Fibroblast of peridontal ligament (primary cell): ENCODE results near the gene CST8.

ENCODE experiments used
- DNase-seq: peaks from one replicate; pipeline ENCODE4 v3.0.0-alpha.2; 2010; ENCODE audit errors: extremely low read depth

Gene CST8

GRCh38 chr20:23476015-23476754, 14.7 kb upstream of the CST8 start:
- DNase-seq = no peak

DNA sequence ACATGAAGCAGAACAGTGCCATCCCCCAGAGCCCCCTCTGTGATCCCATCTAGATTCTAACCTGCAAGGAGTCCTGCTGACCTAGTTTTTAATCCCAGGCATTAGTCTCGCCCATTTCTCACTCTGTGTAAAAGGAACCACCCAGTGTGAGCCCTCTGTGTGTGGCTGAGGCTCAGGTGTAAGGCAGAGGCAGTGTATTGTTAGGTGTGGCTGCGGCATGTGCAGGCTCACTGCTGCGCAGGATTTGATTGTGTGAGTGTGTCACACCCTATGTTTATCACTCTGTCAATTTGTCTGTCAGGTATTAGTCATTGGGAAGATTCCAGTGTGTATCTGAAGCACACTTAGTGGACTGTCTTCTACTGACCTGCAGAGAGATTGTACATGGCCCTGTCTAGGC, 13.7 kb upstream of the CST8 start:
- no peak for DNase-seq

- no peak for DNase-seq
These were observed 11.9 kb upstream of the CST8 start for GRCh38 chr20:23479043-23479442.

- DNase-seq = no peak
These were observed 8.8 kb upstream of the CST8 start for GRCh38 chr20:23482138-23482537.

GRCh38 chr20:23484081-23484480, 6.8 kb upstream of the CST8 start:
- no peak for DNase-seq

GRCh38 chr20:23488470-23488869, 2.4 kb upstream of the CST8 start:
- no peak for DNase-seq

GRCh38 chr20:23488996-23489395, 1.9 kb upstream of the CST8 start:
- DNase-seq = no peak

GRCh38 chr20:23492292-23492691, 1.4 kb downstream of the CST8 start:
- DNase-seq = no peak

DNA sequence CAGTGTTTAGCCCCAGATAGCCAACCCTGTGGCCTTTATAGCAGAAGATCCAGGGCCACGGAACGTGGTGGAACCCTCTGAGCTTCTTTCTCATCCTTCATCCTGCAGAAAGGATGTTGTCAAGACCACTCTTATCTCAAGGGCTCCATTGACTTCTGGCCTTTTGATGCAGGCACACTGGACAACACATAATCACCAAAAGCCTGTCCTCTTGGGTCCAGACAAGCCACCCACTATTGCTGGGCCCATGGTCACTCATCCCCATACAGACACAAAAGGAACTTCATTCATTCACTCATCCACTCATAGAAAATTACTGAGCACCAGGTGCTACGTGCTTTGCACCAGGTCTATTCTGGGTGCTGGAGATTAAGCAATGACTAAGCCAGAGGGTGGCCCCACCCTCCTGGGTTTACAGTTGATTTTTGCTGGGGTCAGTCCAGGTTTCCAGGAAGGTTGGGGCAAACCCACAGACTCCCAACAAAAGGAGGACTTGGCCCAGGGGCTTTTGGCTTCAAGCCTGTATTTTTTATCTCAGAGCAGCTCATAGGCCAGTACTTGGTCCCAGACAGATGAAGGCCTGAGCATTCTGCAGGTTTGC, 2.4 kb downstream of the CST8 start:
- DNase-seq = no peak

- no peak for DNase-seq
These were observed 6.6 kb downstream of the CST8 start for GRCh38 chr20:23497536-23497935.

- DNase-seq = no peak
These were observed 11.0 kb downstream of the CST8 start for GRCh38 chr20:23501926-23502325.

DNA sequence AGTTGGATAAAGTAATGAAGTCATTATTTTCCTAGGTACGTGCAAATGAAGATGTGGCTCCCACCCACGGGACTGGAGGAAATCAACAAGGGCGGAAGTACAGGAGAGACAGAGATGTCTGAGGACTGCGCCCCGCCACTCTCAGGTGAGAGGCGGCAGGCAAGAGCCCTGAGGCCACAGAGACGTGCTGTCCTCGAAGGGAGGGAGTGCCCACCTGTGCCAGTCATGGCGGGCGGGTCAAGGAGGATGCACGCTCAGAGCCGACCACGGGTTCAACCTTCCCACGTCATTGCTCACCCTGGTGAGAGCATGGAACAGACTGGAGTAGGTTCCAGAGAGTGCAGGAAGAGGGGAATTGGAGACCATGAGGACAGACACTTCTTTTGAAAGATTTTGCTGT, 12.7 kb downstream of the CST8 start:
- DNase-seq = no peak

DNA sequence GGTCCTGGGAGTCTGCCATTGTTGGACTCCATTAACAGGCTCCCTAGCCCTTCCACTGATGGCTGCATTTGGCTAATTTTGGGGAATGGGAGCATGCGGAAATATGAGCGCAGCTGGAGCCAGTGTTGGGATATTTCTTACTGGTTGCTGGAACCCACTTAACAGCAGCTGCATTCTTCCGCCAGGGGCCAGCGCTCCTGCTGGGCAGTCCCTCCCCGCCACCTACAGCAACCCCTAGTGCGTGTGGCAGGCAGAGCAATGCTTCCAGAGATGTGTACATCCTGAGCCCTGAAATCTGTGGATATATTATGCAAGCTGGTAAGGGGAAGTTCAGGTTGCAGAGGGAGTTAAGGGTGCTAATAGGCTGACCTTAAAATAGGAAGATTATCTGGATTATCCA, 16.4 kb downstream of the CST8 start:
- no peak for DNase-seq

- no peak for DNase-seq
These were observed 17.7 kb downstream of the CST8 start for GRCh38 chr20:23508449-23509229.

DNA sequence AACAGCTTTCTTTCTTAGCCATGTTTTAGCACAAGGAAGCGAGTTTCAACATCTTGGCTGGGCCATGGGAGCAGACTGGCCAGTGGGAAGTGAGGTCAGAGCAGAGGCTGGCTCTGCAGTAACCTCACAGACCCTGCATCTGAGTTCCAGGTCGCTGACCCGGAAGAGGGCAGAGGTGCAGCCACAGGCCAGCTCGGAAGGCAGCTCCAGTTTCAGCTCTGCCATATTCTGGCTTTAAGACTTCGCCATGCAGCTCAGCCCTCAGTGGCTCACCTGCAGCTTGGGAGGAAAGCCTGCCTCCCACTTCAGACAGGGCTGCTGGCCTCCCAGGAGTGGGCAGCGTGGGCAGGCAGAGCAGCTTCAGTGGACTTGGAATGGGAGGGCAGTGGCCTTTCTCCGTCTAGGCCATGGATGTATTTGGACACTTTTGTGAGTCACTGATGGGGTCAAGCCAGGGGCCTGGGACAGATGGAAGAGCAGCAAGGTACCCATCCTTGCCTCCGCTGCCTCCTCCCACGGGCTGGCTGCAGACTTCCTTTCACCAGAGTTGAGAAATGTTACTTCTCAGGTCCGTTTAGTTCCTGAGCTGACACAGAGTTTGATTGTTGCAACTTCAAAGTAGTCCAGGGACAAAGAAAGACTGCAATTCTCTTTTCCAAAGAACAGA, 18.5 kb downstream of the CST8 start:
- no peak for DNase-seq

GRCh38 chr20:23510000-23510590, 19.2 kb downstream of the CST8 start:
- DNase-seq = no peak

DNA sequence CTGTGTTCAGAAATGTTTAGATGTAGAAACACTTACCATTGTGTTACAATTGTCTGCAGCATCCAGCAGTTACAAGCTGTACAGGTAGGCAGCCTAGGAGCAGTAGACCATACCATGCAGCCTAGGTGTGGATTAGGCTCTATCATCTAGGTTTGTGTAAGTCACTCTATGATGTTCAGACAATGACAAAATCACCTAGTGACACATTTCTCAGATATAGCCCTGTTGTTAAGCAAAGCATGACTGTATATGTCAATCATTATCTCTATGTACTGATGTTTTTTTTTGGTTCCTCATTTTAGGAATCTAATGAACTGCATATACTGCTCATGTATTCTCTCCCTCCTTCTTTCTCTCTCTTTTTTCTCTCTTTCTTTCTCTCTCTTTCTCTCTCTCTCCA, 22.2 kb downstream of the CST8 start:
- no peak for DNase-seq

GRCh38 chr20:23514848-23515247, 23.9 kb downstream of the CST8 start:
- no peak for DNase-seq

- peak; percentile 7 for DNase-seq
These were observed 24.5 kb downstream of the CST8 start for GRCh38 chr20:23515250-23515939.

- DNase-seq = no peak
These were observed 26.8 kb downstream of the CST8 start for GRCh38 chr20:23517719-23518118.

- no peak for DNase-seq
These were observed 28.6 kb downstream of the CST8 start for GRCh38 chr20:23519556-23519955.
